Smooth muscle cell (in vitro differentiated cells): ENCODE data around the gene IL1RAPL1. TPM values are rescaled to one million over a fixed set of nuclear protein-coding genes. Genes with fewer than 3 reads are reported as not detected.

Experiments used
- DNase-seq: peaks from one replicate; lab custom pipeline; 2025; ENCODE audit not compliant: unreplicated experiment; lab: John Stamatoyannopoulos, UW
- H2AFZ ChIP-seq: fragments of 200-600 bp; sonication (generic); 2 replicates; pipeline ENCODE4 v1.6.0; 2016; ENCODE audit warnings: antibody characterized with exemption, low read depth, mild to moderate bottlenecking
- H3F3A ChIP-seq: fragments of 200-600 bp; sonication (generic); 2 replicates; pipeline ENCODE4 v1.6.0; 2017; ENCODE audit warnings: antibody characterized with exemption, low read depth
- H3K27ac ChIP-seq: fragments of 200-600 bp; sonication (generic); 2 replicates; pipeline ENCODE4 v1.5.1; 2016; ENCODE audit warnings: low read depth, mild to moderate bottlenecking
- H3K27me3 ChIP-seq: fragments of 200-600 bp; sonication (generic); 2 replicates; pipeline ENCODE4 v1.6.1; 2016; ENCODE audit warnings: low read depth, mild to moderate bottlenecking
- H3K36me3 ChIP-seq: fragments of 200-600 bp; sonication (generic); 2 replicates; pipeline ENCODE4 v1.5.1; 2016; ENCODE audit warnings: low read depth
- H3K4me1 ChIP-seq: fragments of 200-600 bp; sonication (generic); 2 replicates; pipeline ENCODE4 v1.5.1; 2016; ENCODE audit warnings: low read depth
- H3K4me2 ChIP-seq: fragments of 200-600 bp; sonication (generic); 2 replicates; pipeline ENCODE4 v1.6.0; 2016; ENCODE audit warnings: mild to moderate bottlenecking
- H3K4me3 ChIP-seq: fragments of 200-600 bp; sonication (generic); 2 replicates; pipeline ENCODE4 v1.5.1; 2016; ENCODE audit warnings: mild to moderate bottlenecking
- H3K79me2 ChIP-seq: fragments of 200-600 bp; sonication (generic); 2 replicates; pipeline ENCODE4 v1.6.0; 2016; ENCODE audit warnings: low read depth, mild to moderate bottlenecking
- H3K9ac ChIP-seq: fragments of 200-600 bp; sonication (generic); 2 replicates; pipeline ENCODE4 v1.6.0; 2016; ENCODE audit warnings: low read depth
- H3K9me3 ChIP-seq: fragments of 200-600 bp; sonication (generic); replicated peaks from 2 replicates; pipeline ENCODE4 v1.5.1; 2016; ENCODE audit warnings: low read depth
- H4K20me1 ChIP-seq: fragments of 200-600 bp; sonication (generic); 2 replicates; pipeline ENCODE4 v1.6.0; 2016; ENCODE audit warnings: low read depth
- WGBS: methylation state at CpG from one replicate; pipeline ENCODE4 v1.1.7; 2016; ENCODE audit warnings: low lambda C conversion rate; 5-methylcytosine and 5-hydroxymethylcytosine counted together
- polyA plus RNA-seq: library from polyadenylated mRNA; unstranded; fragments of >200 nt; fragmentation: Nextera tagmentation; extraction: Ambion mirVana; gene quantifications from 2 replicates; pipeline ENCODE4 v1.2.1, GENCODE V29; 2016
- total RNA-seq: library from RNA; depleted of rRNA; stranded (reverse); fragments of >200 nt; gene quantifications from 2 replicates; pipeline ENCODE4 v1.2.3, GENCODE V29; 2014
- TF ChIP-seq, protein P1 (sequence below): fragments of 200-600 bp; sonication (generic); IDR thresholded peaks from 2 replicates; pipeline ENCODE4 v1.5.1; 2017; ENCODE audit warnings: borderline replicate concordance, mild to moderate bottlenecking, antibody characterized with exemption; ENCODE audit not compliant: insufficient read depth, poor library complexity, severe bottlenecking

The IL1RAPL1 gene
- total and polyA plus RNA-seq, 2 experiments from 2014 or later, result 0.04 TPM; not detected in 1

DNA sequence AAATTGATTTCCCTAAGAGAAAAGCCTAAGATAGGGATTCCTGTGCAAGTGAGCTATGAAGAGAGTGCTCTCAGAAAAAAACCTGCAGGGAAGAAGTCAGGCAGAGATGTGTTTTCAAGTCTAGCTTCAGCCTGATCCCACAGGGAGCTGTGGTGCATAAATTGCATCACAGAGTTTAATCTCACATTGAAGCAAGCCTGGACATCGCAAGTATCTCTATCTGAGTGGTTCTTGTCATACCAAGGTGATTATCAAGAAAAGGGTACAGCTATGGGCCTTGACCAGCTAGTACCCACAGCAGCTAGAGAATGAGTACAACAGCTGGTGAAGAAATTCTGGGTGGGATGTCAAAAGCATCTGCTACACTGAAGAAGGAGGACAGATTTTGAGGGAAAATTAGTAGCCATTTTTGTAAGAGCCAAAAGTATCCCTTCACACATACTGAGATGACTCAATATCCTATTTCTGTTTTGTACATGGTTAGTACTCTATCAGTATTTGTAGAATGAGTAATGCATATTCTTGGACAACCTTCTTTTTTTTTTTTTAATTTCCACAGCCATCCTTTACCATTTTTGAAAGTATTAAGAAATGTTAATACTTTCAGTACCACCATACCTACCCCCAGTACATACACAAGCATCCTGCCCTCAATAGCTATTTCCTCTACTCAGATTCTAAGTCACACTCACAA is 708.9 kb downstream of the IL1RAPL1 start:
- Histone ChIP-seq H3K36me3 (no peaks in the 10 kb centered on the region), H3K9me3 (no peaks in the 10 kb centered on the region), H3F3A (no peaks in the 10 kb centered on the region), H3K27me3 (no peaks in the 10 kb centered on the region), H3K4me3 (no peak overlapping the region), H3K79me2 (no peaks in the 10 kb centered on the region), H3K9ac (no peak overlapping the region), H3K4me2 (no peak overlapping the region), H2AFZ (no peak overlapping the region), H3K4me1 (no peaks in the 10 kb centered on the region), H3K27ac (no peak overlapping the region), H4K20me1 (no peaks in the 10 kb centered on the region)
- 52% methylated on average over 1 of the region's 1 CpG for WGBS
- no peak for DNase-seq
- TF ChIP-seq, protein P1, sequence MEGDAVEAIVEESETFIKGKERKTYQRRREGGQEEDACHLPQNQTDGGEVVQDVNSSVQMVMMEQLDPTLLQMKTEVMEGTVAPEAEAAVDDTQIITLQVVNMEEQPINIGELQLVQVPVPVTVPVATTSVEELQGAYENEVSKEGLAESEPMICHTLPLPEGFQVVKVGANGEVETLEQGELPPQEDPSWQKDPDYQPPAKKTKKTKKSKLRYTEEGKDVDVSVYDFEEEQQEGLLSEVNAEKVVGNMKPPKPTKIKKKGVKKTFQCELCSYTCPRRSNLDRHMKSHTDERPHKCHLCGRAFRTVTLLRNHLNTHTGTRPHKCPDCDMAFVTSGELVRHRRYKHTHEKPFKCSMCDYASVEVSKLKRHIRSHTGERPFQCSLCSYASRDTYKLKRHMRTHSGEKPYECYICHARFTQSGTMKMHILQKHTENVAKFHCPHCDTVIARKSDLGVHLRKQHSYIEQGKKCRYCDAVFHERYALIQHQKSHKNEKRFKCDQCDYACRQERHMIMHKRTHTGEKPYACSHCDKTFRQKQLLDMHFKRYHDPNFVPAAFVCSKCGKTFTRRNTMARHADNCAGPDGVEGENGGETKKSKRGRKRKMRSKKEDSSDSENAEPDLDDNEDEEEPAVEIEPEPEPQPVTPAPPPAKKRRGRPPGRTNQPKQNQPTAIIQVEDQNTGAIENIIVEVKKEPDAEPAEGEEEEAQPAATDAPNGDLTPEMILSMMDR, result no peak

DNA sequence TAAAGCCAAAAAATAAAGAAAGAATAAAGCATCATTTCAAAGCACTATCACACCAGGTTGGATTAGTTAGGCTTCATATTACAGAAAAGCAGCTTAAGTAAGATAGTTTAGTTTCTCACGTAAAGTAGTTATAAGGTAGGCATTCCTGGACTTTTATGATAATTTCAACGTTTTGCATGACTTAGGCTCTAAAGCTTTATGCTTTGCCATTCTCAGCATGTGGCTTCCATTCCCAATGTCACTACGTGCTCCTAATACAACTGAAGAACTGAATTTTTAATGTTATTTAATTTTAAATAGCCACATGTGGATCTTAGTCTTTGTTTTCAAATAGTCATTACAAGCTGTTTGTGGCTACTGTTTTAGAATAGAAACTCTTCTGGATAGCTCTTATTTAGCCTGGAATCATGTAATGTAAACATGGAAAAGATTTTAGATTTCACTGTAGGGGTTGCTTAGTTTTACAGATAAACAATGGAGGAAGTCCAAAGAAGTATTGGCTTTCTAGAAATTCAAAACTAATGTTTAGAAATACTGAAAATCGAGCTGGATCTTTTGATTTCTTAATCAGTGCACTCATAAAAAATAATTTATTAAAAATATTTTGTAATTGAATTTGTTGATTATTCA is 710.0 kb downstream of the IL1RAPL1 start:
- TF ChIP-seq, protein P1, result no peak
- H3K4me1 ChIP-seq, result no peaks in the 10 kb centered on the region
- no peaks in the 10 kb centered on the region for H4K20me1 ChIP-seq
- no peak overlapping the region for H3K4me3 ChIP-seq
- no peak overlapping the region for H2AFZ ChIP-seq
- H3K79me2 ChIP-seq, result no peaks in the 10 kb centered on the region
- H3K36me3 ChIP-seq, result no peaks in the 10 kb centered on the region
- no peaks in the 10 kb centered on the region for H3F3A ChIP-seq
- H3K27me3 ChIP-seq, result no peaks in the 10 kb centered on the region
- no peak overlapping the region for H3K9ac ChIP-seq
- H3K4me2 ChIP-seq, result no peak overlapping the region
- no peak overlapping the region for H3K27ac ChIP-seq
- no peaks in the 10 kb centered on the region for H3K9me3 ChIP-seq
- WGBS, result 46% methylated on average over 4 of the region's 4 CpGs
- DNase-seq, result no peak

DNA sequence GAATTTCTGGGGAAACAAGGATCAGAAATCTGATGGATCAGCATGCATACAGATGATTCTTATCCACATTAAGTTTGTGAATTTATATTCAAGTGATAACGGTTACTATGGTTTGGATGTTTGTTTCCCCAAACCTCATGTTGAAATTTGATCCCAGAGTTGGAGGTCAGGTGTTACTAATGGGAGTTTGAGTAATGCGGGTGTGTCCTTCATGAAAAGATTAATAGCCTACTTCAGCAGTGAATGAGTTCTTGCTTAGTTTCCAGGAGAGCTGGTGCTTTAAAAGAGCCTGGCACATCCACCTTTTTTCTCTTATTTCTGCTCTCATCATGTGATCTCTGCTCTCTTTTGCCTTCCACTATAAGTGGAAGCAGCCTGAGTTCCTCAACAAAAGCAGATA is 712.4 kb downstream of the IL1RAPL1 start:
- no peaks in the 10 kb centered on the region for H3K27me3 ChIP-seq
- TF ChIP-seq, protein P1, result no peak
- H3K9me3 ChIP-seq, result no peaks in the 10 kb centered on the region
- H2AFZ ChIP-seq, result no peak overlapping the region
- no peaks in the 10 kb centered on the region for H3K4me1 ChIP-seq
- no peak overlapping the region for H3K27ac ChIP-seq
- H3K36me3 ChIP-seq, result no peaks in the 10 kb centered on the region
- H4K20me1 ChIP-seq, result no peaks in the 10 kb centered on the region
- no peaks in the 10 kb centered on the region for H3K79me2 ChIP-seq
- no peaks in the 10 kb centered on the region for H3F3A ChIP-seq
- 79% methylated on average over 2 of the region's 2 CpGs for WGBS
- no peak overlapping the region for H3K9ac ChIP-seq
- no peak for DNase-seq
- no peak overlapping the region for H3K4me2 ChIP-seq
- no peak overlapping the region for H3K4me3 ChIP-seq
